GM23338 (cell line): ENCODE results near the gene TBC1D30.

Experiments used
- CREB1 ChIP-seq: fragments of 250-450 bp; sonication (Bioruptor Pico); IDR thresholded peaks from 2 replicates; pipeline ENCODE4 v1.5.0; 2020; ENCODE audit warnings: low read depth, mild to moderate bottlenecking, moderate library complexity
- CTCF ChIP-seq, 2 experiments: fragments of 200-600 bp in 1 of 2; sonication (generic) in 1 of 2; conservative IDR thresholded peaks; 2 replicates each; pipeline versions ENCODE4 v1.5.1 to v1.6.1; 2016 to 2017; ENCODE audit warnings: antibody characterized with exemption in 2 of 2, low read depth in 2 of 2, mild to moderate bottlenecking in 2 of 2, moderate library complexity in 1 of 2
- ETS1 ChIP-seq: IDR thresholded peaks from 2 replicates; pipeline ENCODE4 v1.6.1; 2016; ENCODE audit warnings: antibody characterized with exemption
- EZH2 ChIP-seq: fragments of 200-600 bp; sonication (generic); IDR thresholded peaks from one replicate; pipeline ENCODE4 v1.8.0; 2017; ENCODE audit warnings: antibody characterized with exemption, mild to moderate bottlenecking, low read depth; ENCODE audit not compliant: unreplicated experiment
- EZH2phosphoT487 ChIP-seq: fragments of 200-600 bp; sonication (generic); IDR thresholded peaks from one replicate; pipeline ENCODE4 v1.8.1; 2018; ENCODE audit warnings: antibody characterized with exemption; ENCODE audit not compliant: unreplicated experiment
- JUNB ChIP-seq: IDR thresholded peaks from one replicate; pipeline ENCODE4 v1.6.1; 2016; ENCODE audit warnings: antibody characterized with exemption; ENCODE audit not compliant: unreplicated experiment
- POLR2AphosphoS5 ChIP-seq: IDR thresholded peaks from 2 replicates; pipeline ENCODE4 v1.6.1; 2016; ENCODE audit warnings: antibody characterized with exemption, low read depth
- REST ChIP-seq: IDR thresholded peaks from one replicate; pipeline ENCODE4 v1.6.1; 2018; ENCODE audit warnings: antibody characterized with exemption; ENCODE audit not compliant: unreplicated experiment
- ZNF114 ChIP-seq: fragments of 250-450 bp; sonication (Bioruptor Pico); IDR thresholded peaks from 2 replicates; pipeline ENCODE4 v1.5.0; 2020; ENCODE audit warnings: mild to moderate bottlenecking, moderate library complexity
- ZNF331 ChIP-seq: fragments of 250-450 bp; sonication (Bioruptor Pico); IDR thresholded peaks from 2 replicates; pipeline ENCODE4 v1.5.0; 2020; ENCODE audit warnings: low read depth, mild to moderate bottlenecking, moderate library complexity
- ZNF462 ChIP-seq: fragments of 250-450 bp; sonication (Bioruptor Pico); IDR thresholded peaks from 2 replicates; pipeline ENCODE4 v1.5.0; 2020; ENCODE audit warnings: mild to moderate bottlenecking, moderate library complexity

- TF ChIP-seq REST = no peak
- no peak for TF ChIP-seq CTCF (conservative IDR thresholded peaks at IDR 0.05; ENCODE audit: low read depth in 2 of 2)
- no peak for TF ChIP-seq POLR2AphosphoS5
- TF ChIP-seq EZH2 = no peak
- TF ChIP-seq CREB1 (CRISPR knock-in tag) = no peak
- TF ChIP-seq EZH2phosphoT487 = no peak
- no peak for TF ChIP-seq ZNF114 (CRISPR knock-in tag)
- TF ChIP-seq JUNB = no peak
- TF ChIP-seq ZNF462 (CRISPR knock-in tag) = no peak
- no peak for TF ChIP-seq ETS1
- no peak for TF ChIP-seq ZNF331
Observed at GRCh38 chr12:64791036-64791435, 33.4 kb upstream of the TBC1D30 start.
